CD4-positive, alpha-beta T cell treated with Interferon gamma for 1 hour (primary cell): ENCODE measurements around the gene AP2S1.
"Not testable (repeated sequence)": the region's sequence is repeated elsewhere in the genome, so short reads cannot be mapped to it uniquely, and the experiment has no call there.

Source experiments
- DNase-seq: peaks from one replicate; pipeline ENCODE4 v3.0.0-alpha.2; 2020

Gene AP2S1

DNA sequence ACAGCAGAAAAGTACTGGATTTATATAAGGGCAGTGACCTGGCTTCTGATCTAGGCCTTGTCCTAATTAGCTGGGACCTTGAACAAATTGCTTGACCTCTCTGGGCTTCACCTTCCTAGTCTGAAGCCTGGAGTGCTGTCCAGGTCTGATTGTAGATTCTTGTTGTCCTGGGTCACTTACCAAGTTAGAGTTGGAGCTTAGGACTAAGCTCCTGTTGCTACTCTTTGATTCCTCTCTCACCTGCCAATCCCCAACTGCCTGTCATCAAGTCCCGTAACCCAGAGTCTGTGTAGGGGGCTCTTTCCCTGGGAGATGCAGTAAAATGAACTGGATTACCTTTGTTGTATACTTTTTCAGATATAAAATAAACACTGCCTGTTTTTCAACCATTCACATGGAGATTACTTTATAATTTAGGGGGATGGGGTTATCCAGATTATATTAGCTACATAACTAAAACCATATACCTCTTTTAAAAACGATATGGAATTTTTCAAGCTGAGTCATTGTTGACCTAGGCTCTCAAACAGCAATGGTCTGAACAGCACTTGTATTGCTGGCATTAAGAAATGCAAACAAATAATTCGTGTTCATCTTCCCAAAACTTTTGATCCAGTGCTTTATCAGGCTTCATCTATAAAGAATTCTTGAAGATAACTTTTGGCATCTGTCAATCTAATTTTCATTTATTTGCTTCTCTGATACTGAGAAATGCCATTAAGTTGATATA, 15.9 kb upstream of the AP2S1 start:
- DNase-seq, result no peak

GRCh38 chr19:46863818-46864629, 13.4 kb upstream of the AP2S1 start:
- DNase-seq, result no peak

DNA sequence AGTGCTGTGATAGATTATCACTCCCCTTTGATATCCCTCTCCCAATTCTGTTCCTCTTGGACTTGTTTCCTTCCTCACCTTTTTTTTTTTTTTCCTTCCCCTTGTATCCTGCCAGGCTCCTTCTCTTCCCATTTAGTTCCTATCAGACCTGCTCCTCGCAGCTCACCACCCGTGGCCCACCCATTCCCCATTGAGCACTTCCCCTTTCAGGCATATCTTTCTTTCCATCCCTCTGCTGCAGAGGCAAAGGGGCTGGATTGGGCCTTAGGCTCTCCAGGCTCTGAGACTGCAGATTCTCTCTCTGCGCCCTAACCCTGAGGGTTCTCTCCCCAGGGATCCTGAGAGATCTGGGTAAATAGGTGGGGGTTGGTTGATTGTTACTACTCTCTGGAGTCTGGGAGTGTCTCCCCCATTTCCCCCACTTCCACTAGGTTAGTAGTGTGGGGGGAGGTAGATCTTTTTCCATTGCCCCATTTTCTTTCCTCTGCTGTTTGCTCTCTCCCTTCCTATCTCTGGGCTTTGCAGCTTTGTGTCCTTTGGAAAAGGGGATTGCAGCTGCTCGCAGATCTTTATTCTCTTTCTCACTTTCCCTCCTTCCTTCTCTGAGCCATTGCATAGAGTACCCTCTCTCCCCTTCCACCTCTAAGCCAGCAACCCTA, 12.5 kb upstream of the AP2S1 start:
- no peak for DNase-seq

GRCh38 chr19:46862503-46862834, 11.8 kb upstream of the AP2S1 start:
- DNase-seq, result no peak

DNA sequence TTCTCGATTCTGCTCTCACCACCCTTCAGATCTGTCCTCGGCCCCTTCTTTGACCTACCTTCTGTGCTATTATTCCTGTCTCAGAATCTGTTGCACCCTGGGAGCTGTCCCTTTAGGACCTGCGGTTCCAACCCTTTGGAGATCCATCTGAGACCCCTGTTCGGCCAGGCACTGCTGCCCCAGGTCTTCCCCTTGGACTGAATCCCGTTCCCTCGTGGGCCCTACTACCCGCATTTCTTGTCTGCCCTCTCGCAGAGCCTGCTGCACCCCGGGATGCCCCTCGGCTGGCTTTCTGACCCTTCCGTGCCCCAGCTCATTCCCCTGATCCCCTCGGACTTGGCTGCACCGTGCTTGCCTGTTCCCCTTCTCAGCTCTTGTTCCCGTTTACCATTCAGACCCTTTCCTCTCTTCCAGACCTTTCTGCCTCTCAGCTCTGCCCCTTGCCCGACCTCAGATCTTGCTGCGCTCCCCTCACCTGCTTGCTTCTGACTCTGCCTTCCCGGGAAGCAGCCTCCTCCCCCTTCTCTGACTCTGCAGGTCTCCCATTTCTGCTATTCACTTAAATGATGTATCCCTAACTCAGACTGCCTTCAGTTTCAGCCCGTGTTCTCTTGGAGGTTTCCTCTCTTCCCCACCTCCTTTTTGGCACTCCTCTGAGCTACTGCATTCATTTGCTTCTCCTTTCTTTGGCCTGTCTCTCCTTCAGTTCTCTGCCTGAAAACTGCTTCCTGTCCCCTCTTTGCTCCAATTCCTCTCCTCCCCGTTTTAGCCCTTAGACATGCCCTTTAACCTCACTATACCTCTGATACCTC, 11.3 kb upstream of the AP2S1 start:
- DNase-seq, result no peak

DNA sequence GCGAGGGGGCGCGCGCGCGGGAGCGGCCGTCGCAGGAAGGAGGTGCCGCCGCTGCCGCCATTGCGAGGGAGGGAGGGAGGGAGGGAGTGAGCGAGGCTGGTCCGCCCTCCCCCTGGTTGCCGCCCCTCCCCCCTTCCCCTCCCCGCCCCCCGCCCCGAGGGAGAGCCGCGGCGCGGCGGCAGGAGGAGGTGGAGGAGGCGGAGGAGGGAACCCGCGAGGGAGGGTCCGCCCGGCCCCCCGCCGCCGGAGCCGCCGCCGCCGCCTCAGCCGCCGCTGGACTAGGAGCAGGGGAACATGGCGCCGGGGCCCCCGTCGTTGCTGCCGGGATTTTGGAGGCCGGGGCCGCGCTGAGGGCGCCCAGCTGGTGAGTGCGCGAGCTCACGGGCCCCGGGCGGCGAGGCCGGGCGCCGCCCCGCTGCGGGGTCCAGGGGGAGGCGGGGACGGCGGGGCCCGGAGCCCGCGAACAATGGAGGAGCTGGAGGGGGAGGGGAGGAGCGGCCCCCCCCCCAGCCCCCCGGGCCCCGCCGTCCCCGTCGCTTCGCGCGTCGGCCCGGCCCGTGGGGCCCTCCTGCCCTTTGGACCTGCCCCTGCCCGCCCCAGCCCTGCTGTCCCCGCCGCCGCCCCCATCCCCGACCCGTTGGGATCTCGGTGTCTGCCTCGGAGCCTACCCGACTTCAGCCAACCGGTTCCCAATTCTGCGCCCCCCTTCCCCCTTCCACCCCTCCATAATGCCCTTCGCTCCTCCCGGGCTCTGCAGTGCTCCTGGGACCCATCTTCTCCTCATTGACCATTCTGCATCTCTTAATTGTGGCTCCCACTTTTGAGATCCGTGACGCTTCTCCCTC, 10.4 kb upstream of the AP2S1 start, which contains the start of gene ARHGAP35:
Gene ARHGAP35 (plus strand): TSS at position 152 of the 845 bp plus-strand sequence. CDS start 57,679 bp downstream, outside the sequence.
- peak; percentile 88 for DNase-seq

DNA sequence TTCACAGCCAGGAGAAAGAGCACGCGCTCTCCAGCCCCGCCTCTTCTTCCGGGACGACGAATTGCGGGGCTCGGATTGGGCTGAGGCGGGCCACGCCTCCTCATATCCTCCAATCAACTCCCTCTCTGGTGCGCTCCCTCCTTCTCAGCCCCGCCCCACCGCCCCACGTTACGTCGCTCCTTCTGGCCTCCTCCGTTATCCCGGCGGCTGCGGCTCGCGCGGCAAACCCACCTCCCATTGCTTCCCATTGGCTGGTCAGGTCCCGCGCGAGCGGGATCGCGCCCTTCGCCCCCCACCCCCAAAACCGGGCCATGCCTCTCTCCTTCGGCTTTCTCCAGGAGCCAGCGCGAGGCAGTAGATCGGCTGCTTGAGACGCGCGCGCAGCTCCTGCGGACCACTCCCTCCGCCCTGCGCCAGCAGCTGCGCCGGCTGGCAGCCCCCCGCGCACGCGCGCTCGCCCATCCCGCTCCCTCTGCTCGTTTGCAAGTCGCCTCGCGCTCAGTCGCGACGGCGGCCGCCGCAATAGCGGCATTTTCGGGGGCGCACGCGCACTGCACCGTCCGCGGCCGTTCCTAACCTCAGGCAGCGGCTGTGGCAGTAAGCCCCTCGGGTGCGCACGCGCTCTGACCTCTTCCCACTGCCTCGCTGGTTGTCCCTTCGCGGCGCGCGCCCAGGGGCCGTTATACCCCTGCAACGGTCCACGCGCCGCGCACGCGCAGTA, 9.6 kb upstream of the AP2S1 start:
- DNase-seq, result peak; percentile 94

- no peak for DNase-seq
These were observed 9.0 kb upstream of the AP2S1 start for GRCh38 chr19:46859637-46860124.

DNA sequence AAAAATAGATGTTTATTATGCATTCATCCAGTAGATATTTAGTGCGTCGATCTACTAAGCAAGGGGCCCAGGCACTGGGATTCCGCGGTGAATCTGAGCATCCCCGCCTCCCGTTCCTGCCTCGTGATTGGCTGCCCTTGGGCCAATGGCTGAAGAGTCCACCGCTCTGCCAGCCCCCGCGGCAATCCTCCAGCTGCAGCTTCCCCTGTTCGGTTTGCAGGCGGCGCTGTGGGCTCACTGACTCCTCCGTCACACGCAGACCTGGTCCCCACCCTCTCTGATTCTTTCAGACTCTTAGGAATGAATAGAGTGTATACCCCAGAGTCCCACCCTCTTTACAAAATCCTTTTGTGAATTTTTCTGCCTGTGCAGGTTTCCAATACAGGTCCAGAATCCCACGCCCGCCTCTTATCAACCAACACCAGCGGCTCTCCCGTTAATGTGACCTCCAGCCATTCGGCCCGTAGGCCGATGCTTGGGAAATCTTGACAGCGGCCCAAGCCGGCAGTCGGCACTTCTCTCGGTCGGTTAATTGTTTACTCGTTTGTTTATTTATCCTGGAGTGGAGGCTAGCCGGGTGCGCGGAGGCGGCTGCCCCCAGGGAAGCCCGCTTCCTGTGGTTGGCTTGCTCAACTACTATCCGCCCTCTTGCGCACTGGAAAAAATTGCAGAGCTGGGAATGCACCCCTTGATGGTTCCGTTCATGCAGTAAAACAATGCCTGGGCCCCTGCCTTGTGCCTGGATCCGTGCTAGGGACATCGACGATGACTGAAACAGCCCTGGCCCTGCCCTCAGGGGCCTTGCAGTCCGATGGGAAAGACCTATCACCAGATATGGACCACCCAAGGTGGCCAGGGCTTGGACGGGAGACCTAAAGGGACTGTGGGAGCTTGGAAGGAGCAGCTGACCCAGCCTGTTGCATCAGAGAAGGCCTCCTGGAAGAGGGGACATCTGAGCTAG, 5.7 kb upstream of the AP2S1 start:
- DNase-seq, result peak; percentile 91

DNA sequence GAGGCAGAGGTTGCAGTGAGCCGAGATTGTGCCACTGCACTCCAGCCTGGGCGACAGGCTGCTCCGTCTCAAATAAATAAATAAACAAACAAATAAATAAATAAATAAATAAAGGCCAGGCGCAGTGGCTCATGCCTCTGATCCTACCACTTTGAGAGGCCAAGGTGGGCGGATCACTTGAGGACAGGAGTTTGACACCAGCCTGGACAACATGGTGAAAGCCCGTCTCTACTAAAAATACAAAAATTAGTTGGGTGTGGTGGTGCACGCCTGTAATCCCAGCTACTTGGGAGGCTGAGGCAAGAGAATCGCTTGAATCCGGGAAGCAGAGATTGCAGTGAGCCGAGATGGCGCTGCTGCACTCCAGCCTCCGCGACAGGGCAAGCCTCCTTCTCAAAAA, 4.1 kb upstream of the AP2S1 start:
- DNase-seq, result not testable (repeated sequence)

GRCh38 chr19:46852830-46853229, 2.2 kb upstream of the AP2S1 start:
- no peak for DNase-seq

- no peak for DNase-seq
These were observed 1.0 kb downstream of the AP2S1 start for GRCh38 chr19:46849610-46850009.

DNA sequence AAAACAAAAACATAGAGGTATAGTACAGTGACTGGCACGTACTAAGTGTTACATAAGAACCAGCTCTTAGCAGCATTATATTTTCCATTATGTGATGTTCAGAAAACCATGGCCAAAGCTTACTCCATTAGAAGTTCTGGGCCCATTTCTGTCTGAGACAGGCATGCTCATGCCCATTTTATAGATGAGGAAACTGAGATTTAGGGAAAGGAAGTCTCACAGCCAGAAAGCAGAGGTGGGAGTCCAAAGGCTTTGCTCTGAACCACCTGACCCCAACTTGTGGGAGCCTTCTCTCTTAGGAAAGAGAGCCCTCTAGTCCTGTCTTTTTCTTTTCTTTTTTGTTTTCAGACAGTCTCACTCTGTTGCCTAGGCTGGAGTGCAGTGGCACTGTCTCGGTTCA, 2.3 kb downstream of the AP2S1 start:
- no peak for DNase-seq

DNA sequence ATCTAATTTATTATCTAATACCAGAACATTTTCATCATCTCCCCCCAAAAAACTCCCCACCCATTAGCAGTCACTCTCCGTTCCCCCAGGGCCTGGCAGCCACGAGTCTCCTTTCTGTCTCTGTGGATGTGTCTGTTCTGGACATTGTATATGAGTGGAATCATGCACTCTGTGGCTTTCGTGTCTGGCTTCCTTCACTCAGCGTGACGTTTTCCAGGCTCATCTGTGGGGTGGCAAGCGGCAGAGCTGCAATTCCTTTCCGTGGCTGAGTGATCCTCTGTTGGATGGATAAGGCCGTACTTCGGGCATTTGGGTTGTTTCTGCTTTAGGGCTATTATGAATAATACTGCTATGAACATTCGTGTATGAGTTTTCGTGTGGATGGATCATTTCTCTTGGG, 3.1 kb downstream of the AP2S1 start:
- DNase-seq, result no peak

- peak; percentile 12 for DNase-seq
These were observed 4.6 kb downstream of the AP2S1 start for GRCh38 chr19:46845959-46846459.

- no peak for DNase-seq
These were observed 6.6 kb downstream of the AP2S1 start for GRCh38 chr19:46844067-46844489.

- no peak for DNase-seq
These were observed 7.9 kb downstream of the AP2S1 start for GRCh38 chr19:46842791-46843190.

GRCh38 chr19:46841458-46842083, 9.1 kb downstream of the AP2S1 start:
- DNase-seq, result no peak

GRCh38 chr19:46840498-46840942, 10.1 kb downstream of the AP2S1 start:
- peak; percentile 63 for DNase-seq
